Testis (tissue), 2 donors: ENCODE data around the gene C2orf78.

Experiments
- POLR2A ChIP-seq: fragments of 450-650 bp; IDR thresholded peaks from one replicate; pipeline ENCODE4 v1.6.1; 2017; ENCODE audit warnings: antibody characterized with exemption, mild to moderate bottlenecking, moderate library complexity
- TF ChIP-seq, protein P1 (sequence below), 3 experiments: fragments of 450-650 bp in 2 of 3; fragments of 200-600 bp in 1 of 3; sonication (generic) in 1 of 3; IDR thresholded peaks; one replicate each; pipeline ENCODE4 v1.5.1; 2016 to 2019; ENCODE audit warnings: antibody characterized with exemption in 3 of 3, mild to moderate bottlenecking in 2 of 3, moderate library complexity in 1 of 3

DNA sequence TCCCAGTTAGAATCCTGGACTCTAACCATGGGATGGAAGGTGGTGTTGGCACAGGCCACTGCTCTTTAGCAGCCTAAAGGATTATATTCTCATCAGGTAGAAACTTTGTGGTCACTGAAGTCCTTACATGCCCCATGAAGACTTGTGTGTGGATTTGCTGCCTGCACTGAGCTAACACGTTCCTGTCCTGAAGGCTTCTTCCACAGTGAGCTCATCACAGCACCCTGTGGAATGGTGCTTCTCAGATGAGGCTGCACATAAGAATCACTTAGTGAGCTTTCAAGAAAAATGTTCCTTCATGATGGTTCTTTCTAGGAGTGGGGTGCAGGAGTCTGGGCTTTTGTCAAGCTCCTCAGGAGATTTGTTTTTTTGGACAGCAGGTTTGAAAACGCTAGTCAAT, 71.5 kb downstream of the C2orf78 start:
- TF ChIP-seq POLR2A = no peak
- TF ChIP-seq, protein P1, sequence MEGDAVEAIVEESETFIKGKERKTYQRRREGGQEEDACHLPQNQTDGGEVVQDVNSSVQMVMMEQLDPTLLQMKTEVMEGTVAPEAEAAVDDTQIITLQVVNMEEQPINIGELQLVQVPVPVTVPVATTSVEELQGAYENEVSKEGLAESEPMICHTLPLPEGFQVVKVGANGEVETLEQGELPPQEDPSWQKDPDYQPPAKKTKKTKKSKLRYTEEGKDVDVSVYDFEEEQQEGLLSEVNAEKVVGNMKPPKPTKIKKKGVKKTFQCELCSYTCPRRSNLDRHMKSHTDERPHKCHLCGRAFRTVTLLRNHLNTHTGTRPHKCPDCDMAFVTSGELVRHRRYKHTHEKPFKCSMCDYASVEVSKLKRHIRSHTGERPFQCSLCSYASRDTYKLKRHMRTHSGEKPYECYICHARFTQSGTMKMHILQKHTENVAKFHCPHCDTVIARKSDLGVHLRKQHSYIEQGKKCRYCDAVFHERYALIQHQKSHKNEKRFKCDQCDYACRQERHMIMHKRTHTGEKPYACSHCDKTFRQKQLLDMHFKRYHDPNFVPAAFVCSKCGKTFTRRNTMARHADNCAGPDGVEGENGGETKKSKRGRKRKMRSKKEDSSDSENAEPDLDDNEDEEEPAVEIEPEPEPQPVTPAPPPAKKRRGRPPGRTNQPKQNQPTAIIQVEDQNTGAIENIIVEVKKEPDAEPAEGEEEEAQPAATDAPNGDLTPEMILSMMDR (IDR thresholded peaks at IDR 0.05) = no peak
